ENCODE measurements around the gene SHROOM3.
A peak's percentile ranks its signal among the peaks of the same experiment; 100 is the strongest.

Gene SHROOM3

DNA sequence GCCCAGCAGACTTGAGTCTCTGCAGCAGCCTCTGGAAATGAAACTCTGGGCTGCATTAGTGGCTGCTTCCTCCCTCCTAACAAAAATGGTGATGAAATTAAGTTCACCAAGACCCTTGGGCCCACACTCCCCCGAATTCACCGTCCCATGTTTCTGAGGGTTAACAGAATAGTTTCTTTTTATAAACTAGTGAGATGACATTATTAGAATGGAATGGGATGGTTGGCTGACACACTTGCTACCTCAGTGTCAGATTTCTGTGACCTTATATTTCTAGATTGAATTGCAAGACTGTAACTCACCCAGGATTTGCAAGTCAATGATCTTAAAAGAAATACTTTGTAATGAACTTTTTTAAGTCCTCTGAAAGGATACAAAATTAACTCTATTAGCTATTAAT, 127.1 kb downstream of the SHROOM3 start:
- no peak overlapping the region for H3K9ac ChIP-seq (ENCODE audit: low read depth in 1 of 2, low read length in 2 of 2)
- H3K4me3 ChIP-seq (ENCODE audit: low read length in 2 of 2) = no peak overlapping the region
- H3K9me3 ChIP-seq (ENCODE audit: control insufficient read depth in 2 of 2, low read length in 2 of 2) = no peaks in the 10 kb centered on the region
- H3K4me1 ChIP-seq (ENCODE audit: control insufficient read depth in 2 of 2, insufficient read depth in 2 of 2, low read length in 2 of 2) = peaks cover 0 to 9% of the 10 kb centered on the region in 2 donors
- no peak overlapping the region for H3K27ac ChIP-seq (ENCODE audit: low read depth in 2 of 2, low read length in 2 of 2)
- H3K27me3 ChIP-seq (ENCODE audit: control insufficient read depth in 2 of 2, insufficient read depth in 2 of 2, low read length in 2 of 2) = no peaks in the 10 kb centered on the region
- no peaks in the 10 kb centered on the region for H3K36me3 ChIP-seq (ENCODE audit: control insufficient read depth in 2 of 2, insufficient read depth in 2 of 2, low read length in 2 of 2)

DNA sequence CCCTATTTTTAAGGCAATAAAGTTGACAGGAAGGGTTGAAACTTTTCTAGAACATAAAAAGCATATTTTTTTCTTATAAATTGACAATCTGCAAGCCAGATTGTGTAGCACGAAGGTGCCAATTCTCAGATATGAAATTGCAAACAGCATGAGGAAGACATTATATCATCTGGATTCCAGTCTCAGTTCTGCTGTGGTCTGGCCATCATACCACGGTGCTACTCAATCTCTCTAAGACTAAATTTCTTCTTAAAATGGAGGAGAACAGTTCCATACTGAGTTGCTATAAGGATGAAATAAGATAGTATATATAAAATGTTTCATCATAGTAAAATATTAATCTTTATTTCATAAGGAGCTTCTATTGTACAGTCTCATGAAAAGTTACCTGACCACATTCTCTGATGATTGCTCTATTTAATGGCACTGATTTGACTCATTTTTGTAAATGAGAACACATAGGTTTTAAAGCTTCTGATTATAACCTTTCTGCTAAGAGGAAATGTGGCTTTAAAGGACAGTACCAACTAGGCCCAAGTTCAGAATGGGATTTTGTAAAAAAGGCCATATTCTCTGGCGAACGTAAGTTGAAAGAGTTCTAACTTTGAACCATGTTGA, 127.9 kb downstream of the SHROOM3 start:
- H3K27ac ChIP-seq (ENCODE audit: low read depth in 2 of 2, low read length in 2 of 2) = peak overlapping the region in 1 of 2 donors; percentile 12
- peaks cover 0 to 9% of the 10 kb centered on the region in 2 donors for H3K4me1 ChIP-seq (ENCODE audit: control insufficient read depth in 2 of 2, insufficient read depth in 2 of 2, low read length in 2 of 2)
- no peaks in the 10 kb centered on the region for H3K9me3 ChIP-seq (ENCODE audit: control insufficient read depth in 2 of 2, low read length in 2 of 2)
- no peaks in the 10 kb centered on the region for H3K27me3 ChIP-seq (ENCODE audit: control insufficient read depth in 2 of 2, insufficient read depth in 2 of 2, low read length in 2 of 2)
- H3K4me3 ChIP-seq (ENCODE audit: low read length in 2 of 2) = no peak overlapping the region
- H3K36me3 ChIP-seq (ENCODE audit: control insufficient read depth in 2 of 2, insufficient read depth in 2 of 2, low read length in 2 of 2) = no peaks in the 10 kb centered on the region
- H3K9ac ChIP-seq (ENCODE audit: low read depth in 1 of 2, low read length in 2 of 2) = no peak overlapping the region

DNA sequence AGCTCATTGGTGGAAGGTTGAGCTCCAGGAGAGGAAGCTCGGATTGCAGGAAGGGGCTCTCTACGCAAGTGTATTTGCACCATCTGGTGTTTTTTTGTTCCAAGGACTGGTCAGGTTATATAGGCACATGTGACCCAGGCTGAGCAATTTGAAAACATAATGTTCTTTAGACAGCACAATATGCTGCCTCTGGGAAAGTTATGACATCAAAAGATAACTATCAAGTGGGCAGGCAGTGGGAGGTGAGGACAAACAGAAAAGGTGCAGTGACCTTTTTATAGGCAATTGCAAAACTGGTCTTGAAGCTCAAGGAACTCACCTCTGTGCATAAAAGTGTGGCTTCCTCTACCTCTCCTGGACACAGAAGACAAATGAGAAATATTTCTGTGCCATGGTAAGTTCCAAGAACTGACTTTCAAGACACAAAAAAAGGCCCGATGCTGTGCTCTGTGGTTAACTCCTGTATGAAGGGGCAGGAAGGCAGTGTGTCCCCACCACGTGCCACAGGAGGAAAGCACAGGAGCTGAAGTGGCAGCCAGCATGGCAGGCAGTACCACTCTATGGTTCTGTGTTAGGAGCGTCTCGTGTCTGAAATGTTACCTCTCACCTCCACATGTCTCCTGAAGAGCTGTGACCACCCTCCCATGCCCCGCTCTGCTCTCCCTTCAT, 128.6 kb downstream of the SHROOM3 start:
- H3K9ac ChIP-seq (ENCODE audit: low read depth in 1 of 2, low read length in 2 of 2) = no peak overlapping the region
- no peaks in the 10 kb centered on the region for H3K36me3 ChIP-seq (ENCODE audit: control insufficient read depth in 2 of 2, insufficient read depth in 2 of 2, low read length in 2 of 2)
- peaks cover 0 to 11% of the 10 kb centered on the region in 2 donors for H3K4me1 ChIP-seq (ENCODE audit: control insufficient read depth in 2 of 2, insufficient read depth in 2 of 2, low read length in 2 of 2)
- no peaks in the 10 kb centered on the region for H3K9me3 ChIP-seq (ENCODE audit: control insufficient read depth in 2 of 2, low read length in 2 of 2)
- H3K27me3 ChIP-seq (ENCODE audit: control insufficient read depth in 2 of 2, insufficient read depth in 2 of 2, low read length in 2 of 2) = no peaks in the 10 kb centered on the region
- H3K27ac ChIP-seq (ENCODE audit: low read depth in 2 of 2, low read length in 2 of 2) = no peak overlapping the region
- H3K4me3 ChIP-seq (ENCODE audit: low read length in 2 of 2) = no peak overlapping the region

DNA sequence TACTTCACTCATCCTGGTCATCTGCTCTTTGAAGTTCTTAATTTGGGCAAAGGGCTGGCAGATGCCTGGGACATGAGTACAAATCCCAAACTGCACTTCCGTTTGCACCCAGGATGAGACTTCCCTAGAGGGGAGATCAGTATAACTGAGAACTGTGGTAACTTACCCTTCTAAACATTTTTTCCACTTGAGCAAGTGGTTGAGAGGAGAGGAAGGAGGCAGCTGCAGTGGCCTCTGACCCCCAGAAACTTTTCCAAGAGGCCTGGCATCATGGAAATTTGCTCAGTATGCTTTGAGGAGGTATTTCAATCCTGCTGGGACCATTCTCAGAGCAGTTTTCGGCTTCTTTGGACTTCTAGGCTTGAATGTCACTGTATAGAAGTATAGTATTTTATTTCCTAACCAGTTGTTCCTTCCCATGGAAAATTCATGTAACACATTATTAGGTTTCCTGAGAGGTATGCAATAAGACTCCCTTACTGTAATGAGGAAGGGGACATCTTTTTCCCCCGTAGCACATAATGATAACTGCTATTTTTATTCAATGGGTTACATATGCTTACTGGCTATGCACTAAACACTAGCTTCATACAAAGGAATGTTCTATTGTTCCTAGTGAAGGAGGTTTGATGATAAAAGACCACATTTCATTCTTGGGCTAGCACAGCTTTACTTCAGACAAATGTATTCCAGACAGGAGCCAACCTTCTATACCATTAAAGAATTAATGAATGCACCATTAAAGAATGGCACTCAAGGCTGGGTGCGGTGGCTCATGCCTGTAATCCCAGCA, 129.3 kb downstream of the SHROOM3 start:
- Histone ChIP-seq H3K4me1 (ENCODE audit: control insufficient read depth in 2 of 2, insufficient read depth in 2 of 2, low read length in 2 of 2) (peaks cover 0 to 11% of the 10 kb centered on the region in 2 donors), H3K4me3 (ENCODE audit: low read length in 2 of 2) (no peak overlapping the region), H3K9ac (ENCODE audit: low read depth in 1 of 2, low read length in 2 of 2) (no peak overlapping the region), H3K9me3 (ENCODE audit: control insufficient read depth in 2 of 2, low read length in 2 of 2) (no peaks in the 10 kb centered on the region), H3K27me3 (ENCODE audit: control insufficient read depth in 2 of 2, insufficient read depth in 2 of 2, low read length in 2 of 2) (no peaks in the 10 kb centered on the region), H3K27ac (ENCODE audit: low read depth in 2 of 2, low read length in 2 of 2) (no peak overlapping the region), H3K36me3 (ENCODE audit: control insufficient read depth in 2 of 2, insufficient read depth in 2 of 2, low read length in 2 of 2) (no peaks in the 10 kb centered on the region)

DNA sequence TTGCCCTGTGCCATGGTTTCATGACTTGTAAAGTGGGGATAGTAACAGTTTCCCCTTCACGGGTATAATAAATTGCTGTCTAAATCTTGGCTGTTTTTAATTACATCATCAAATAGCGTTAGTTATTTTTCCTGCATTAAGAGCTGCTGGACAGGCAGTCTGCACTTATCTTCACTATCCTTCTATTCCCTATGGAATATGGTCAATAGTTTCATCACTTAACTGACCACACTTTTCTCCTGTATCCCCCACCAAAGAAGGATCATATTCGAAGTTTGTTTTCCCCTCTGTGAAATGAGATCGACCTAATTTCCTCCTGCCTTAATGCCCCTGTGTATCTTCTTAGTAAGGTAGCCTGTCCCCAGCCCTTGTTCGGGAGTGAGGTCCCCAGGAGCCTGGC, 133.2 kb downstream of the SHROOM3 start:
- Histone ChIP-seq H3K4me3 (ENCODE audit: low read length in 2 of 2) (no peak overlapping the region), H3K27ac (ENCODE audit: low read depth in 2 of 2, low read length in 2 of 2) (no peak overlapping the region), H3K36me3 (ENCODE audit: control insufficient read depth in 2 of 2, insufficient read depth in 2 of 2, low read length in 2 of 2) (no peaks in the 10 kb centered on the region), H3K27me3 (ENCODE audit: control insufficient read depth in 2 of 2, insufficient read depth in 2 of 2, low read length in 2 of 2) (no peaks in the 10 kb centered on the region), H3K9ac (ENCODE audit: low read depth in 1 of 2, low read length in 2 of 2) (no peak overlapping the region), H3K9me3 (ENCODE audit: control insufficient read depth in 2 of 2, low read length in 2 of 2) (no peaks in the 10 kb centered on the region), H3K4me1 (ENCODE audit: control insufficient read depth in 2 of 2, insufficient read depth in 2 of 2, low read length in 2 of 2) (peaks cover 0 to 15% of the 10 kb centered on the region in 2 donors)

DNA sequence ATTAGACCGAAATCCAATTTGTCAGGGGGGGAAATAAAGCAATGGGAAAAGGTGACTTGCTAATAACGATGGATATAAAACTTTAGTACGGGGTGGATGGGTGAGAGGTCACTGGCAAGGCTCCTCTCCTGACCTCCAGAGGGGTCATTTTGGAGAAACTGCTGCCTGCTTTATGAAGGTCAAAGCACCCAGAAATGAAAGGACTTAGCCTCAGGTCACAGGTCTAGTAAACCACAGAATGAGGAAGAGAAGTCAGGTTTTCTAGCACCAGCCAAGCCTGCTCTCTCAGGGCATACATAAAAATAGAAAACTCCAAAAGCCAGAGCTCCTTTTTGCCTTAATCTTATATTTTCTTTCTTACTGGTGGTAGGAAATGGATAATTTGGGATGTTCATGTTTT, 134.2 kb downstream of the SHROOM3 start:
- Histone ChIP-seq H3K9ac (ENCODE audit: low read depth in 1 of 2, low read length in 2 of 2) (no peak overlapping the region), H3K27ac (ENCODE audit: low read depth in 2 of 2, low read length in 2 of 2) (no peak overlapping the region), H3K4me3 (ENCODE audit: low read length in 2 of 2) (no peak overlapping the region), H3K4me1 (ENCODE audit: control insufficient read depth in 2 of 2, insufficient read depth in 2 of 2, low read length in 2 of 2) (peaks cover 0 to 9% of the 10 kb centered on the region in 2 donors), H3K36me3 (ENCODE audit: control insufficient read depth in 2 of 2, insufficient read depth in 2 of 2, low read length in 2 of 2) (no peaks in the 10 kb centered on the region), H3K27me3 (ENCODE audit: control insufficient read depth in 2 of 2, insufficient read depth in 2 of 2, low read length in 2 of 2) (no peaks in the 10 kb centered on the region), H3K9me3 (ENCODE audit: control insufficient read depth in 2 of 2, low read length in 2 of 2) (no peaks in the 10 kb centered on the region)

DNA sequence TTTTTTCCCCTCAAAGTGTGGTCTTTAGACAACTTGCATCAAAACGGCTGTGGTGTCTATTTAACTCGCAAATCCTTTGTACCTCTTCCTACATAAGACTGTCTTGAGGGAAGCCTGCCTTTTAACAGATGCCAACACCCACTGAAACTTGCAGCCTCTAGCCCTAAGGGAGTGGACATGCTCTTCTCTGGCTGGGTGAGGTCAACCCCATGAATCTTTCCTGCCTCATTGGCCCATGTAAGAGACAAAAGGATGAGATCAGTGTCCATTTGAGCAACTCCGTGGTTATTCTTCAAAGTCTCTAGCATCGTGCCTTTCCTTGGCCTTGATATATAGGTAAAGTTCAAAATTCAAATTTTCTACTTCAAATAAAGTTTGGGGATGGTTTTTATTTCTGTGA, 134.7 kb downstream of the SHROOM3 start:
- Histone ChIP-seq H3K27ac (ENCODE audit: low read depth in 2 of 2, low read length in 2 of 2) (no peak overlapping the region), H3K9ac (ENCODE audit: low read depth in 1 of 2, low read length in 2 of 2) (no peak overlapping the region), H3K36me3 (ENCODE audit: control insufficient read depth in 2 of 2, insufficient read depth in 2 of 2, low read length in 2 of 2) (no peaks in the 10 kb centered on the region), H3K27me3 (ENCODE audit: control insufficient read depth in 2 of 2, insufficient read depth in 2 of 2, low read length in 2 of 2) (no peaks in the 10 kb centered on the region), H3K4me1 (ENCODE audit: control insufficient read depth in 2 of 2, insufficient read depth in 2 of 2, low read length in 2 of 2) (peaks cover 0 to 9% of the 10 kb centered on the region in 2 donors), H3K4me3 (ENCODE audit: low read length in 2 of 2) (no peak overlapping the region), H3K9me3 (ENCODE audit: control insufficient read depth in 2 of 2, low read length in 2 of 2) (no peaks in the 10 kb centered on the region)

DNA sequence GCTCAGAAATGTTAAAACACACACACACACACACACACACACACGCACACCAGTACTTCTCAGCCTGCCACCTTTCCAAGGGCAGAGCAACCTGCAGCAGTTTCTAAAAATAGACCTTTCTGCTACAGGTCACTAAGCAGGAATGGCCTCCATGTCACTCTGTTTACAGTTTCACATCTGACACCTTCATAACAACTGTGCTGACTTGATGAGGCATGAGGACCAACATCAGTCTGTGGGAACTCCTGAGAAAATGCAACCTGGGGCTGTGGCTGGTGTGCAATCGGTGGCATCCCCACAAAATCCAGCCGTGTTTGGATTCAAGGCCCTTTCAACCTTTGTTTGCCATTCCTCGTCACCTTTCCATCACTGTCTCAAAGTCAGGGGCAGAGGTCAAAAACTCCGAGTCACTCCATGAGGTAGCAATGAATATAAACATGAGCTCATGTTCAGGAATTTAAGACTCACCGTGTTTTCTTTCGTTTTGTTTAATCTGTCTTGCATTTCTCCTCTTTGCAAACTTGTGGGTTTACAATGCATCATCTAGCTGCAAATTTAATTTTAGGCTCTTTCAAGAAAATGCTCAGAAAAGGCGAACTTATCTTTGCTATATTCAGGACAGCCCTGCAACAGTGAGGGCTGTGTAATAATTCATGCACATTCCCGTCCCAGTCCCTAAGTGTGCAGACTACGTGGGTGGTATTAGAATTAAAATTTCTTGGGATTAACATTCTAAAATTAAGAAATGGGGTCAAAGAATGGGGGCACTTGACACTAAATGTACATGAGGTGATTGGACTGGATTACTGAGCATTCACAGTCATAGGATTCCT, 135.3 kb downstream of the SHROOM3 start:
- Histone ChIP-seq H3K27me3 (ENCODE audit: control insufficient read depth in 2 of 2, insufficient read depth in 2 of 2, low read length in 2 of 2) (no peaks in the 10 kb centered on the region), H3K4me1 (ENCODE audit: control insufficient read depth in 2 of 2, insufficient read depth in 2 of 2, low read length in 2 of 2) (peaks cover 0 to 9% of the 10 kb centered on the region in 2 donors), H3K4me3 (ENCODE audit: low read length in 2 of 2) (peak overlapping the region in 1 of 2 donors; percentile 26), H3K27ac (ENCODE audit: low read depth in 2 of 2, low read length in 2 of 2) (no peak overlapping the region), H3K9me3 (ENCODE audit: control insufficient read depth in 2 of 2, low read length in 2 of 2) (no peaks in the 10 kb centered on the region), H3K9ac (ENCODE audit: low read depth in 1 of 2, low read length in 2 of 2) (no peak overlapping the region), H3K36me3 (ENCODE audit: control insufficient read depth in 2 of 2, insufficient read depth in 2 of 2, low read length in 2 of 2) (no peaks in the 10 kb centered on the region)

DNA sequence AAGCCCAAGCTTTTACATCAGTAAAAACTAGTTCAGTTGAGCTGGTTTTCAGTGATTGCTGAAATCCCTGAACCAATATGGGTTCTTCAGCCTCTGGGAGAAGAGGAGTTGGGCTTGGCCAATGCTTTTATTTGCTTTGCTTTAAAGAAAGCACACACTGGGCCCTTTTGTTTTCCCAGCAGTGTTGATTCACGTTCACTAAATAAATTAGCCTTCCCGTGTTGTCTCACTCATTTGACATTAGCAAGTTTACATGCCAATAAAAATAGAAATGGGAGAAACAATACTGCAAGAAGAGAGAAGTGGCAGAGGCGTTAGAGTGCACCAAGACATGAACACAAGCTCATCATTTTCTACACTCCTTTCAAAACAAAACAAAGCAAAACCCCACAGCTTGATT, 136.2 kb downstream of the SHROOM3 start:
- Histone ChIP-seq H3K4me3 (ENCODE audit: low read length in 2 of 2) (no peak overlapping the region), H3K27me3 (ENCODE audit: control insufficient read depth in 2 of 2, insufficient read depth in 2 of 2, low read length in 2 of 2) (no peaks in the 10 kb centered on the region), H3K4me1 (ENCODE audit: control insufficient read depth in 2 of 2, insufficient read depth in 2 of 2, low read length in 2 of 2) (peaks cover 0 to 9% of the 10 kb centered on the region in 2 donors), H3K36me3 (ENCODE audit: control insufficient read depth in 2 of 2, insufficient read depth in 2 of 2, low read length in 2 of 2) (no peaks in the 10 kb centered on the region), H3K27ac (ENCODE audit: low read depth in 2 of 2, low read length in 2 of 2) (no peak overlapping the region), H3K9me3 (ENCODE audit: control insufficient read depth in 2 of 2, low read length in 2 of 2) (no peaks in the 10 kb centered on the region), H3K9ac (ENCODE audit: low read depth in 1 of 2, low read length in 2 of 2) (no peak overlapping the region)
